ENCODE results near the gene PLPPR2.
"Not testable (repeated sequence)": the region's sequence is repeated elsewhere in the genome, so short reads cannot be mapped to it uniquely, and the experiment has no call there.

Gene PLPPR2, protein sequence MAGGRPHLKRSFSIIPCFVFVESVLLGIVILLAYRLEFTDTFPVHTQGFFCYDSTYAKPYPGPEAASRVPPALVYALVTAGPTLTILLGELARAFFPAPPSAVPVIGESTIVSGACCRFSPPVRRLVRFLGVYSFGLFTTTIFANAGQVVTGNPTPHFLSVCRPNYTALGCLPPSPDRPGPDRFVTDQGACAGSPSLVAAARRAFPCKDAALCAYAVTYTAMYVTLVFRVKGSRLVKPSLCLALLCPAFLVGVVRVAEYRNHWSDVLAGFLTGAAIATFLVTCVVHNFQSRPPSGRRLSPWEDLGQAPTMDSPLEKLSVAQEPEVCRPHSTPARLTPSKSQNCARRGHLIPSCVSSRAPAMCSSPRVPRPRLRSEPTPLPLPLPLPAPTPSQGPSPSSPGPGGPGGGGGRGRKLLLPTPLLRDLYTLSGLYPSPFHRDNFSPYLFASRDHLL

DNA sequence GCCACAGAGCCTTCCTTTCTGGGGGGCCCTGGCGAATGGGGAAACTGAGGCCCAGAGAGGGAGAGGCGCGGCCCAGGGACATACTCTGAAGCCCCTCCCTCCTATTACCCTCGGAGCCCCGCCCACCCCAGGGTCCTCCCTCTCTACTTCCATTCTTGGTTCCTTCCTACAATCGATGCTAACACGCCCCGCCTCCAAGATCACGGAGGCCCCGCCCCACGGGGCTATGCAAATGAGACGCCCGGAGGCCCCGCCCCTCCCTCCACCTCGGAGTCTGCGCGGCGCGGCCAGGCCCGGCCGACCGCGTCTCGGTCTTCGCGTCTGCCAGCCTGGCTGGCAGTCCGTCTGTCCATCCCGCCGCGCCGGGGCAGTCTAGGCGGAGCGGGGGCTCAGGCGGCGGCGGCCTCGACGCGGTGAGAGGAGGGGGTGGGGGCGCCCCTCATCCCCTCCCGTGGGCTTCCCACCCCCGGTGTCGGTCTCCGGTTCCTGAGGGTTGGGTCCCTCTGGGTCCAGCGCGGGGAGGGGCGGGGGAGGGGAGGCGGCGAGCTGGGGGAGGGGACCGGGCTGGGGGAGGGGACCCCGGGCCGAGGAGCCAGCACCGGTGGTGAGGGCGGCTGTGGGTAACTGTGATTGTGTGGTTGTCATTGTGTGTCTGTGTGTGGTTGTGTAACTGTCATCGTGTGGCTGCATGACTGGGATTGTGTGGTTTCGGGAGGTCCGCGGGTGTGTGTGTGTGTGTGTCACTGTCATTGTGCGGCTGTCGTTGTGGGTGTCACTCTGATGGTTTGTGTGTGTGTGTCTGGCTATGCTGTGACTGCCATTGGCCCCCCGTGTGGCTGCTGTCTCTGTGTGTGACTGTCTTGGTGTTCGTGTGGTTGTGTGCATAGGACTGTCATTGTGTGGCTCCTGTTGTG lies at the start of gene PLPPR2:
Gene PLPPR2, plus strand, starts transcription at position 273 of the 914 bp plus-strand sequence. CDS start 2,242 bp downstream, outside the sequence.
- peak; percentile 70 to 72 for DNase-seq

DNA sequence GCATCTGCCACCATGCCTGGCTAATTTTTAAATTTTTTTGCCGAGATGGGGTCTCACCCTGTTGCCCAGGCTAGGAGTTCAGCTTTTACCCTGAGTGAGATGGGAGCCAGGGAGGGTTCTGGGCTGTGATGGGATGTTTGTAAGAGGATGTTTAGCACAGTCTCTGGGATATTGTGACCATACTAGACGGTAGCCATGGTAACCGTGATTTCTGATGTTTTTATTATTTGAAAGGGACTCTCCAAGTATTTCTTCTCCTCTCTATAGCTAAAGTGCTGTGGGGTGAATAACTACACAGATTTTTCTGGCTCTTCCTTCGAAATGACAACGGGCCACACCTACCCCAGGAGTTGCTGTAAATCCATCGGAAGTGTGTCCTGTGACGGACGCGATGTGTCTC lies 48.9 kb upstream of the PLPPR2 start:
- DNase-seq = no peak

DNA sequence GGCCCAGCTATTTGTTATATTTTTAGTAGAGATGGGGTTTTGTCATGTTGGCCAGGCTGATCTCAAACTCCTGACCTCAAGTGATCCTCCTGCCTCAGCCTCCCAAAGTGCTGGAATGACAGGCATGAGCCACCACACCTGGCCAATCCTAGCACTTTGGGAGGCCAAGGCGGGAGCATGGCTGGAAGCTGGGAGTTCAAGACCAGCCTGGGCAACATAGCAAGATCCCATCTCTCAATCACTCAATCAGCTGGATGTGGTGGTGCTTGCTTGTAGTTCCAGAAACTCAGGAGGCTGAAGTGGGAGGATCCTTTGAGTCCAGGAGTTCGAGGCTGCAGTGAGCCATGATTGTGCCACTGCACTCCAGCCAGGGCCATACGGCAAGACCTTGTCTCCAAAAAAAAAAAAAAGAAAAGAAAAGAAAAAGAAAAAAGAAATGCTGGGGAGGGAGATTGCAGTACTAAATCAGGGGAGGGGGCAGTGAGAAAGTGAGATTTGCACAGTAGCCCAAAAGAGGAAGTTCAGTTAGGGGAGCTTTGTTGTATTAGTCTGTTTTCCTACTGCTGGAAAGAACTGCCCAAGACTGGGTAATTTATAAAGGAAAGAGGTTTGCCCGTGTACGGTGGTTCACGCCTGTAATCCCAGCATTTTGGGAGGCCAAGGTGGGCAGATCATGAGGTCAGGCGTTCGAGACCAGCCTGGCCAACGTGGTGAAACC lies 34.8 kb upstream of the PLPPR2 start:
- not testable (repeated sequence) for DNase-seq

GRCh38 chr19:11321191-11322126 lies 33.8 kb upstream of the PLPPR2 start:
- no peak for DNase-seq

DNA sequence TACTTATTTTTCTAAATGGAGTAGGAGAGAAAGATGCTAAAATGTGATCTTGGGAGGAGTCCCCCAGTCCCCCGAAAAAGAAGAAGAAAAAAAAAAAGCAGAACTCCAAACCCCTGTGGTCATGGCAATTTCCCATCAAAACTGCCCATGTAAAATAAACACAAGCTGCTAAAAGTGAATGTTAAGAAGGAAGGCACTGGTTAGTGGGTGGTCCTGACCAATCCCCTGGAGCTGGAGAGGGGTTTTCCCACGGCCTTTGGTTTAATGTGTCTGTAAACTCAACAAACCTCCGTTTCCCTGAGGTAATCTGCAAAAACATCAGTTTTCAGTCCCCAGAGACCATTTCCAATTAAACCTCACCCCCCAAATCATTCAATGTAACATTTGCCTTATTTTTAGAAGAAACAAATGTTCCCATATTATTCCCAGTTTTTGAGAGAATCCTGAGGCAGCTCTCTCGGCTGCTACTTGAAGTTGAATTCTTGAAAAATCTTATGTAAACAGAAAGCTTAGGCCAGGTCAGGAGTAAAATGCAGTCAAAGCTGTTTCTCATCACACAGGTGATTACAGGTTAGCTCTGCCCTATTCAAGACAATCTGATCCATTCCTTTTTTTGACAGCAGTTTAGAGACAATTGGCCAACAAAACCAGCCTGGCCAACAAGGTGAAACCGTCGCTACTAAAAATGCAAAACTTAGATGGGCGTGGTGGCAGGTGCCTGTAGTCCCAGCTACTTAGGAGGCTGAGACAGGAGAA lies 32.8 kb upstream of the PLPPR2 start:
- DNase-seq = no peak

- DNase-seq = no peak
Measured at GRCh38 chr19:11323601-11324078, 31.6 kb upstream of the PLPPR2 start.

DNA sequence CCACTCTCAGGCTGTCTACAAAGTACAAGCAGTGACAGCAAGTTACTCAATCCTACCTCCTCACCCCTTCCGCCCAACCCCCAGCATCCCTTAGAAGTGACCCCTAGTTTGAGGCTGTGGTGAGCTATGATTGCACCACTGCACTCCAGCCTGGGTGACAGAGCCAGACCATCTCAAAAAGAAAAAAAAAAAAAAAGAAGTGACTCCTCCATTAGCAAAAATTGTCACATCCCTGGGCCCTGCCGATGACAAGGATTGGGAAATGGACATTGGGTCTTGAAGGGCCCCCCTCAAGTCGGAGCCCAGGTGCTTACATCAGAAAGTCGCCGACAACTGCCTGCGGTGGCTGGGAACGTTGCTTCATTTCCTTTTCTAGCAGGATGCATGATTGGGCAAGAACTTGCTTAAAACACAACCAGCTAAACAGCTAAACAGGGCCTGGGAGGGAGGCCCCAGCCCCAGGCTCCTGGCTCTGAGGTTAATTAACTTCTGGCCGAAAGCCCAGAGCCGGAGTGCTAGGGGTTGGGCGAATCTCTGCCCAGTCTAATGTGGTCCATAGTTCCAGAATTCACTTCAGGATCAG lies 31.1 kb upstream of the PLPPR2 start:
- peak; percentile 47 to 59 for DNase-seq

- no peak for DNase-seq
Measured at GRCh38 chr19:11324748-11325389, 30.4 kb upstream of the PLPPR2 start.

- no peak for DNase-seq
Measured at GRCh38 chr19:11325544-11325943, 29.7 kb upstream of the PLPPR2 start.

DNA sequence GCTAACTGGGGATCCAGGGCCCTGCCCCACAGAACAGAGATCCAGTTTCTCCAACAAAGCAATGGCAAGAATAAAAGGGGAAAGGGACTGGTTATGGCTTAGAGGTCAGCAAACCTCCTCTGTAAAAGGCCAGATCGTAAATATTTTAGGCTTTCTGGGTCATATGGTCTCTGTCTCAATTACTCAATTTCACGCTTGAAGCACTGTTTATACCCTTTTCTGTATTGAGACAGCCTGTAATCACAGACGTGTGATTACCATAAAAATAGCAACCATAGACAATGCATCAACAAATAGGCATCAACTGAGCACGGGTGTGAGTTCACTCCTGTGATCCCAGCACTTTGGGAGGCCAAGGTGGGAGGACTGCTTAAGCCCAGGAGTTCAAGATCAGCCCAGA lies 25.1 kb upstream of the PLPPR2 start:
- DNase-seq = no peak

DNA sequence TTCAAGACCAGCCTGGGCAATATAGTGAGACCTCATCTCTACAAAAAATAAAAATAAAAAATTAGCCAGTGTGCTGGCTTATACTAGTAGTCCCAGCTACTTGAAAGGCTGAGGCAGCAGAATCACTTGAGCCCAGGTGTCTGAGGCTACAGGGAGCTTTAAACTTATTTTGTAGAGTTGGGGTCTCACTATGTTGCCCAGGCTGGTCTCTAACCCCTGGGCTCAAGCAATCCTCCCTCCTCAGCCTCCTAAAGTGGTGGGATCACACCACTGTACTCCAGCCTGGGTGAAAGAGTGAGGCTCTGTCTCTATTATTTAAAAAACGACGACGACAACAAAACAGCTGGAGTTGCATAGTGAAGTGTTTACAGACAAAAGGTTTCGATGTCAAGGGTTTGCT lies 23.7 kb upstream of the PLPPR2 start:
- no peak for DNase-seq

GRCh38 chr19:11332822-11333221 lies 22.4 kb upstream of the PLPPR2 start:
- no peak for DNase-seq

DNA sequence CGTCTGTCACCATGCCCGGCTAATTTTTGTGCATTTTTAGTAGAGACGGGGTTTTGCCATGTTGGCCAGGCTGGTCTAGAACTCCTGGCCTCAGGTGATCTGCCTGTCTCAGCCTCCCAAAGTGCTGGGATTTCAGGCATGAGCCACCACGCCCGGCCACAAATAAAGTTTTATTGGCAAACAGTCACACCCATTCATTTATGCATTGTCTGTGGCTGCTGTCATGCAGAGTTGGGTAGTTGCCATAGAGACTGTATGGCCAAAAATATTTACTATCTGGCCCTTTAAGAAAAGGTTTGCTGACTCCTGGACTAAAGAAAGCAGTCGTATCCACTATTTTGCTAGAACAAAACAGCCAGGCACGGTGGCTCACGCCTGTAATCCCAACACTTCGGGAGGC lies 21.4 kb upstream of the PLPPR2 start:
- DNase-seq = not testable (repeated sequence)

GRCh38 chr19:11335449-11336146 lies 19.6 kb upstream of the PLPPR2 start:
- DNase-seq = no peak

DNA sequence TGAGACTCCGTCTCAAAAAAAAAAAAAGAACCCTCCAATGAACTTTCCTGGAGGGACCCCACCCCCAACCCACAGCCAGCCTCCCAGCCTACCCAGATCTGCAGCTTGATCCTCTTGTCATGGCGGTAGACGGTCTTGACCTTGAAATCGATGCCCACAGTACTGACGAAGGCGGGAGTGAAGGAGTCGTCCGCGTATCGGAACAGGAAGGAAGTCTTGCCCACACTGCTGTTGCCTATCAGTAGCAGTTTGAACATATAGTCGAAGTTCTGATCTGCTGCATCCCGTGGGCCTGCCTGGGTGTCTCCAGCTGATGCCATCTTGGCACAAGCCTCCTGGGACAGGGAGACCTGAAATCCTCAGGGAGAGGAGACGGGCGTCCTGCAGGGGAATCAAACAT lies 18.2 kb upstream of the PLPPR2 start:
- DNase-seq = no peak

GRCh38 chr19:11338121-11338520 lies 17.1 kb upstream of the PLPPR2 start:
- DNase-seq = no peak

GRCh38 chr19:11338569-11339253 lies 16.5 kb upstream of the PLPPR2 start:
- DNase-seq = no peak

DNA sequence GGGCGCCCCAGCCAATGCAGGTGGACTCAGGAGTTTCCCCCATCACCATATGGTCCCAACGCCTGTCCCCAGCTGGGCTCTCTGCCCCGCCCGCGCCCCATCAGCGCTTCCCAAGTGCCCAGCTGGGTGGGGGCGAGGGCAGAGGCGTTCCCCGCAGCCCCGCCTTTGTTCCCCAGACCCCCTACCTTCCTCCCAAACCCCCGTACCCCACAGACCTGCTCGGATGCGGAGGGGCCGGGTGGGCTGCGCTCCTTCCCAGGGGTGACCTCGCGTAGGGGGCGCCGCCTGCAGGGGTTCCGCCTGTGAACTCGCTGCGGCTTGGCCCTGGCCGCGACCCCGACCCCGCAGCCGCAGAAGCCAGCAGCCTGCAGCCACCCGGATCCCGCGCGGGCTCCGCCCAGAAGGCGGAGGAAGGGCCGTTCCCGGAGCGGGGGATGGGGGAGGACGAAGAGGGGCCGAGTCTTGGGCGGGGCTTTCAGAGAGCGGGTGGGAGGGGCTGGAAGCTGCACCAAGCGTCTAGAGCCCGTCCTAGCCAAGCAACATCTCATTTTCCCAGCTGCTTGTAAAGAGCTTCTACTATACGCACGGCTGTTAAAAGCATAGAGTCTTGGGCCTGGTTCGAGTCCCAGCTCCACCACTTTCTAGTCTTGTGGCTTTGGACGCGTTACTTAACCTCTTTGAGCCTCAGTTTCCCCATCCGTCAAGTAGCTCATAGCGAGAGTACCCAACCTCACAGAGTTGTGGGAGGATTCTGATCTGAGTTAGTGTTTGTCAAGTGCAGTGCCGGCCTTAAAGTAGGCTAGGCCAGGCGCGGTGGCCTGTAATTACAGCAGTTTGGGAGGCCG lies 15.8 kb upstream of the PLPPR2 start, which contains the start of gene RAB3D:
Gene RAB3D, minus strand, starts transcription at position 404 of the 845 bp plus-strand sequence. CDS start 2,258 bp downstream, outside the sequence.
- DNase-seq = peak; percentile 79 to 81
